ENCODE measurements around the gene TRIM9.

GRCh38 chr14:51140338-51140737, 45.4 kb upstream of the TRIM9 start:
- TF ChIP-seq ZNF408 (CRISPR knock-in tag; IDR thresholded peaks at IDR 0.05; ENCODE audit: low read depth) (no peak), NFRKB (IDR thresholded peaks at IDR 0.05; ENCODE audit: low read depth) (no peak), ZNF121 (CRISPR knock-in tag; conservative IDR thresholded peaks at IDR 0.05) (no peak), NBN (IDR thresholded peaks at IDR 0.05; ENCODE audit: low read depth) (no peak), SMC3 (conservative IDR thresholded peaks at IDR 0.05; ENCODE audit: insufficient read depth, low read depth, low read length) (no peak), ZEB2 (IDR thresholded peaks at IDR 0.05) (no peak), PBX2 (CRISPR knock-in tag; IDR thresholded peaks at IDR 0.05; ENCODE audit: low read depth) (no peak), PBX2 (tag; conservative IDR thresholded peaks at IDR 0.05; ENCODE audit: low read depth) (no peak), BACH1 (tag; IDR thresholded peaks at IDR 0.05) (no peak), POLR3A (IDR thresholded peaks at IDR 0.05; ENCODE audit: borderline replicate concordance, extremely low read depth, insufficient read depth, insufficient read length) (no peak), MTA2 (IDR thresholded peaks at IDR 0.05; ENCODE audit: low read depth) (no peak), CEBPB (tag; IDR thresholded peaks at IDR 0.05) (no peak), ERF (CRISPR knock-in tag; IDR thresholded peaks at IDR 0.05) (no peak)
- TF ChIP-seq, protein P1, sequence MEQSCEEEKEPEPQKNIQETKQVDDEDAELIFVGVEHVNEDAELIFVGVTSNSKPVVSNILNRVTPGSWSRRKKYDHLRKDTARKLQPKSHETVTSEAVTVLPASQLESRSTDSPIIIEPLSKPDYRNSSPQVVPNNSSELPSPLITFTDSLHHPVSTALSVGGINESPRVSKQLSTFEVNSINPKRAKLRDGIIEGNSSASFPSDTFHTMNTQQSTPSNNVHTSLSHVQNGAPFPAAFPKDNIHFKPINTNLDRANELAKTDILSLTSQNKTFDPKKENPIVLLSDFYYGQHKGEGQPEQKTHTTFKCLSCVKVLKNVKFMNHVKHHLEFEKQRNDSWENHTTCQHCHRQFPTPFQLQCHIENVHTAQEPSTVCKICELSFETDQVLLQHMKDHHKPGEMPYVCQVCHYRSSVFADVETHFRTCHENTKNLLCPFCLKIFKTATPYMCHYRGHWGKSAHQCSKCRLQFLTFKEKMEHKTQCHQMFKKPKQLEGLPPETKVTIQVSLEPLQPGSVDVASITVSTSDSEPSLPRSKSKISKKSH (CRISPR knock-in tag; IDR thresholded peaks at IDR 0.05) = no peak
- TF ChIP-seq, protein P2, sequence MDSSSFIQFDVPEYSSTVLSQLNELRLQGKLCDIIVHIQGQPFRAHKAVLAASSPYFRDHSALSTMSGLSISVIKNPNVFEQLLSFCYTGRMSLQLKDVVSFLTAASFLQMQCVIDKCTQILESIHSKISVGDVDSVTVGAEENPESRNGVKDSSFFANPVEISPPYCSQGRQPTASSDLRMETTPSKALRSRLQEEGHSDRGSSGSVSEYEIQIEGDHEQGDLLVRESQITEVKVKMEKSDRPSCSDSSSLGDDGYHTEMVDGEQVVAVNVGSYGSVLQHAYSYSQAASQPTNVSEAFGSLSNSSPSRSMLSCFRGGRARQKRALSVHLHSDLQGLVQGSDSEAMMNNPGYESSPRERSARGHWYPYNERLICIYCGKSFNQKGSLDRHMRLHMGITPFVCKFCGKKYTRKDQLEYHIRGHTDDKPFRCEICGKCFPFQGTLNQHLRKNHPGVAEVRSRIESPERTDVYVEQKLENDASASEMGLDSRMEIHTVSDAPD (CRISPR knock-in tag; IDR thresholded peaks at IDR 0.05) = no peak

Data from K562 (cell line).